GM13977 (cell line): Measurements from ENCODE around the gene CD59.

ENCODE experiments used
- DNase-seq: peaks from one replicate; pipeline ENCODE4 v3.0.0; 2012; ENCODE audit warnings: low spot score
- in situ Hi-C: fragments of 300-500 bp; cut with MboI; formaldehyde crosslinking; loops from one replicate; pipeline ENCODE4 v1.12.0; 2022; ENCODE audit warnings: low sequenced_read_pairs, low pct_unique_long_range_greater_than_20kb, mixed read lengths, inconsistent platforms; ENCODE audit not compliant: unreplicated experiment
- TF ChIP-seq, protein P1 (sequence below): IDR thresholded peaks from 2 replicates; pipeline ENCODE4 v1.5.1; 2012; ENCODE audit warnings: mild to moderate bottlenecking, control low read depth; ENCODE audit not compliant: insufficient read depth; ENCODE audit errors: extremely low read depth, missing control alignments

Gene CD59

DNA sequence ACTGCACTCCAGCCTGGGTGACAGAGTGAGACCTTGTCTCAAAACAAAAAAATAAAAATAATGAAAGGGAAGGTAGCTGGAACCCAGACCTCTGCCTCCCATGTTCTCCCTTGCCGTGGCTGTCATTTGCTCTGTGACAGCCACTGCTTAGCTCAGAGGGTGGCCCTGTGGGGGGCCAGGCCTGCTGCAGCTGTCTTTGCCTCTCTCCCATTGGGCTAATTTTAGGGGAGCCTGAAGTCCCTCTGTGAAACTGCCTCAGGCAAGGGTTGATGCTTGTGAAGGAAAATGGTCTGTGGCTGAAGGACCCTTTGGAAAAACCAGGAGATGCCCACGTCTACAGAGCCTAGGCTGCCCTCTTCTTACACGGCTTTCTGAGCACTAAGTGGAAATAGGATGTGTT lies 78.5 kb downstream of the CD59 start:
- TF ChIP-seq, protein P1, sequence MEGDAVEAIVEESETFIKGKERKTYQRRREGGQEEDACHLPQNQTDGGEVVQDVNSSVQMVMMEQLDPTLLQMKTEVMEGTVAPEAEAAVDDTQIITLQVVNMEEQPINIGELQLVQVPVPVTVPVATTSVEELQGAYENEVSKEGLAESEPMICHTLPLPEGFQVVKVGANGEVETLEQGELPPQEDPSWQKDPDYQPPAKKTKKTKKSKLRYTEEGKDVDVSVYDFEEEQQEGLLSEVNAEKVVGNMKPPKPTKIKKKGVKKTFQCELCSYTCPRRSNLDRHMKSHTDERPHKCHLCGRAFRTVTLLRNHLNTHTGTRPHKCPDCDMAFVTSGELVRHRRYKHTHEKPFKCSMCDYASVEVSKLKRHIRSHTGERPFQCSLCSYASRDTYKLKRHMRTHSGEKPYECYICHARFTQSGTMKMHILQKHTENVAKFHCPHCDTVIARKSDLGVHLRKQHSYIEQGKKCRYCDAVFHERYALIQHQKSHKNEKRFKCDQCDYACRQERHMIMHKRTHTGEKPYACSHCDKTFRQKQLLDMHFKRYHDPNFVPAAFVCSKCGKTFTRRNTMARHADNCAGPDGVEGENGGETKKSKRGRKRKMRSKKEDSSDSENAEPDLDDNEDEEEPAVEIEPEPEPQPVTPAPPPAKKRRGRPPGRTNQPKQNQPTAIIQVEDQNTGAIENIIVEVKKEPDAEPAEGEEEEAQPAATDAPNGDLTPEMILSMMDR, result no peak
- DNase-seq, result no peak

DNA sequence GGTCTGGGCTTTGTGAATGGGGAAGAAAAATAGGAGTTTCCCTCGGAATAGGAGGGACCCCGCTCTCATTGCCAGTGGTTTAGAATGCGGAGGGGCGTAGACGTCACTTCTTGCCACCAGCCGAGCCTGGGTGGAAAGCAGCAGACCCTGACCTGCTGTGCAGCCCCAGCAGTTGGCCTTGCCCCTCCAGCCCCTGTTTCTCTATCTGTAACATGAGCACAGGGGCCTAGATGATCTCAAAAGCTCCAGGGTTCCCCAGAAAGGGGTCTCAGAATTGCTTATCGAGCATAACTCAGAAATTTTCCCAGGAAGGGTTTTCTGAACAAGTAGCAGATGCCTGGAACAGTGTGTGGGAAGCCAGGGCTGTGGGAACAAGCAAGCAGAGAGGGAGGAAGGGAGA lies 79.5 kb downstream of the CD59 start:
- no peak for DNase-seq
- in situ Hi-C loops, result no loop called here
- TF ChIP-seq, protein P1, result no peak

More for the DNA sequence above, 78.5 kb downstream of the CD59 start:
- in situ Hi-C loops, result no loop called here

DNA sequence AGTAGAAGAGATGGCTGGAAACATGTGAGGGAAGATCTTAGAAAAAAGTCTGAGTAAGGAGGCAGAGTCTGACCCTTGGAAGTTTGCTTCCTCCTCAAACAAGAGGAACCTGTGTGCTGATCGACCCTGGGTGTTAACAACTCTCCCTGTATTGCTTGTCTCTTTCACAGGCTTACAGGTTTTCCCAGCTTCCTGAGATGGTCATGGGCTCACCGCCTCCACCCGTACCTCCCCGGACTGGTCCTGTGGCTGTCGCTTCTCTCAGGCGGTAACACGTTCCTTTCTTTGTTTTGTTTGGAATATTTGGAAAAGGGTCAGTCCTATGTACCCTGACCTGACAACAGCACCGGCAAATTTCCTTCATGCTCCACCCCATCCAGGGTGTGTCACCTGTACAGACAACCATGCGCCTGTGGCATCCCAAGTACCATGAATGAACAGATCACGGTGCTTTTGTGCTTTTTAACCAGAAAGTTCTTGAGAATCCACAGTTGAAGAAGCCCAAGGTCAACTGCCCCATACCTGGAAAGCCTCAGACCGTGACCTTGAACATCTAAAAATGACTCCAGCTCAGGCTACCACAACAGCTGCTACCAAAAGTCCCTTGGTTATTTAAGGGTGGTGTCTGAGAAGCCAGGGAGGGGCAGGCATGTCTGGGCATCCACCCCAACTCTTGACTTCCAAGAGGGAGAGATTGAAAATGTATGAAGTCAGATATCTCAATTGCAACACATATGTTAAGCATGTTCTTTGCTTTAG lies 80.2 kb downstream of the CD59 start:
- in situ Hi-C loops, result no loop called here
- DNase-seq, result peak; percentile 74
- TF ChIP-seq, protein P1, result no peak

DNA sequence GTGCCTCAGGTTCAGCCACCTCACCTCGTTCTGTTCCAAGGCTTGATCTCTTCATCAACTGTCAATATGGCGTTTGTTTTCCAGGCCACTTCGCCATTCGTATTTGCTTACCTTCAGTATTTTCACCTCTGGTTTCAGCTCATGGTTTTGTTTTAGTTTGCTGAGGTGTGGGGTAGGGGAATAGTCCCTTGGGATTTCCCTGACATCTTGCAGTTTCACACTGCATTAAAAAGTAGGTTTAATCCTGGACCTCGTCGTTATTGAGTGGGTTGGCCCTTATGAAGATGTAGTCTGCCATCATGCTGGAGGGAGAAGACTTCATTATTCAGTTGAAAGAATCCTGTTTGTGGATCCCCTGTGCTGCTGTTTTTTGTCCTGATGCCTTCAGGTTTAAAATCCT lies 81.6 kb downstream of the CD59 start:
- DNase-seq, result peak; percentile 61
- in situ Hi-C loops, result no loop called here
- TF ChIP-seq, protein P1, result no peak
